ENCODE results near the gene RGS19.
A peak's percentile ranks its signal among the peaks of the same experiment; 100 is the strongest.

RGS19 gene

DNA sequence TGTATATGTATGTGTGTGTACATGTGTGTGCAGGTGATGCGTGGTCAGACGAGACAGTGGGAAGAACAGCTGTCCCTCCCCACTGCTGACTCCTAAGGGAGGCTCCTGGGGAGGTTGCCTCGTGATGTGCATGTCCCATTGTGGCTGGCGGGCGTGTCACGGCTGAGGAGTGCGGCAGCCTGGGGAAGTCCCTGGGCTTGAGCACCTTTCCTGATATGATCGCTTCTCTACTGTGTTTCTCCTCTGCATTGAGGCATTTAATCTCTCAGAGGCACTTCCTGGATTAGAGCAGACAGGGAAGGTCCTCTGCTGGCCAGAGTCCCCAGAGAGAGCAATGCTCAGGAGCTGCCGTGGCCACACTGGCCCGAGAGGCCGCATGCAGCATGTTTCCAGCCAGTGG, 16.6 kb upstream of the RGS19 start:
- Mint-ChIP-seq H3K4me1 (peaks cover 6% of the 10 kb centered on the region), H3K27ac (no peak overlapping the region), H3K27me3 (ENCODE audit: low read depth, poor library complexity) (peaks cover 32% of the 10 kb centered on the region), H3K4me3 (no peak overlapping the region), H3K36me3 (ENCODE audit: low read depth) (peaks cover 6% of the 10 kb centered on the region), H3K9me3 (peaks cover 6% of the 10 kb centered on the region)
- TF ChIP-seq, protein P1, sequence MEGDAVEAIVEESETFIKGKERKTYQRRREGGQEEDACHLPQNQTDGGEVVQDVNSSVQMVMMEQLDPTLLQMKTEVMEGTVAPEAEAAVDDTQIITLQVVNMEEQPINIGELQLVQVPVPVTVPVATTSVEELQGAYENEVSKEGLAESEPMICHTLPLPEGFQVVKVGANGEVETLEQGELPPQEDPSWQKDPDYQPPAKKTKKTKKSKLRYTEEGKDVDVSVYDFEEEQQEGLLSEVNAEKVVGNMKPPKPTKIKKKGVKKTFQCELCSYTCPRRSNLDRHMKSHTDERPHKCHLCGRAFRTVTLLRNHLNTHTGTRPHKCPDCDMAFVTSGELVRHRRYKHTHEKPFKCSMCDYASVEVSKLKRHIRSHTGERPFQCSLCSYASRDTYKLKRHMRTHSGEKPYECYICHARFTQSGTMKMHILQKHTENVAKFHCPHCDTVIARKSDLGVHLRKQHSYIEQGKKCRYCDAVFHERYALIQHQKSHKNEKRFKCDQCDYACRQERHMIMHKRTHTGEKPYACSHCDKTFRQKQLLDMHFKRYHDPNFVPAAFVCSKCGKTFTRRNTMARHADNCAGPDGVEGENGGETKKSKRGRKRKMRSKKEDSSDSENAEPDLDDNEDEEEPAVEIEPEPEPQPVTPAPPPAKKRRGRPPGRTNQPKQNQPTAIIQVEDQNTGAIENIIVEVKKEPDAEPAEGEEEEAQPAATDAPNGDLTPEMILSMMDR (IDR thresholded peaks at IDR 0.05) = no peak
- no peak for DNase-seq

DNA sequence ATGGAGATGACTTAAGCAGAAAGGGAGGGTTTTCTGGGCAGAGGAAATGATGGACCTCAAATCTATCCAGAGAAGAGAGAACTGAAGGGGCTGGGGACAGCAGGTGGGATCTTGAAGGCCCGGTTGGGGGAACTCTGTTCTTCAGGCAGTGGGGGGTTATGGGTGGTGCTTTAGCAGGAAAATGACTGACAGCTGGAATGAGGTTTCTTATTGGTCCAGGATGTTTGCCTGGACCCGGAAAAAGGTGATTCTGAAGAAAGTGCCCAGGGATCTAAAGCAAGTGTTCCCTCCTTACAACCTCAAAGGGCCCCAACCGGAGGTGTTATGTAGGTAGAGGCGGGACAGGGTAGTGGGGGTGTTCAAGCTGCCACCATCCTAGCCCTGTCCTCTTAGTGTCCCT, 16.1 kb upstream of the RGS19 start:
- Mint-ChIP-seq H3K4me1 (peaks cover 6% of the 10 kb centered on the region), H3K27me3 (ENCODE audit: low read depth, poor library complexity) (peaks cover 27% of the 10 kb centered on the region), H3K9me3 (peaks cover 6% of the 10 kb centered on the region), H3K36me3 (ENCODE audit: low read depth) (peaks cover 6% of the 10 kb centered on the region), H3K27ac (no peak overlapping the region), H3K4me3 (no peak overlapping the region)
- DNase-seq = no peak
- TF ChIP-seq, protein P1 (IDR thresholded peaks at IDR 0.05) = no peak

DNA sequence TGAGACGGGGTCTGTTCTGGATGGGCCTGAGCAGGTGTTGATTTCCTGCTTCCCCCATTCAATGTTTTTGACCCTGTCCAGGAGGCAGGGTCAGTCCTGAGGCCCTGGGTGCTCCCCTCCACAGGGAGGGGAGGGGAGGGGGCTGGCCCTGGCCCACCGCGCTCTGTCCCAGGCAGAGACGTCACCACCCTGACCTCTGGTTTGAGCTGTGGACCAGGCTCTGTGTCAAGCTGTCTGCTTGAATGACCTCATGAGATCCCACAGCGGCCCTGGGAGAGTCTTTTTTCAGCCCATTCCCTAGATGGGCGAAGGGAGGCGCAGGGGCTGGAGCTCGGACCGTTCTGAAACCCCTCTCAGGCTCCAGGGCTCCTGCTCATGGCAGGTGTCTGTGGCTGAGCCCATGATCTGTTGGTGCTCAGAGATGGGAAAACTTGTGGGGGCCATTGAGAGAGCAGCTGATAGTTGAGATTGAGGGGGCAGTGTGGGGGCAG, 13.7 kb upstream of the RGS19 start:
- H3K9me3 Mint-ChIP-seq = peaks cover 11% of the 10 kb centered on the region

DNA sequence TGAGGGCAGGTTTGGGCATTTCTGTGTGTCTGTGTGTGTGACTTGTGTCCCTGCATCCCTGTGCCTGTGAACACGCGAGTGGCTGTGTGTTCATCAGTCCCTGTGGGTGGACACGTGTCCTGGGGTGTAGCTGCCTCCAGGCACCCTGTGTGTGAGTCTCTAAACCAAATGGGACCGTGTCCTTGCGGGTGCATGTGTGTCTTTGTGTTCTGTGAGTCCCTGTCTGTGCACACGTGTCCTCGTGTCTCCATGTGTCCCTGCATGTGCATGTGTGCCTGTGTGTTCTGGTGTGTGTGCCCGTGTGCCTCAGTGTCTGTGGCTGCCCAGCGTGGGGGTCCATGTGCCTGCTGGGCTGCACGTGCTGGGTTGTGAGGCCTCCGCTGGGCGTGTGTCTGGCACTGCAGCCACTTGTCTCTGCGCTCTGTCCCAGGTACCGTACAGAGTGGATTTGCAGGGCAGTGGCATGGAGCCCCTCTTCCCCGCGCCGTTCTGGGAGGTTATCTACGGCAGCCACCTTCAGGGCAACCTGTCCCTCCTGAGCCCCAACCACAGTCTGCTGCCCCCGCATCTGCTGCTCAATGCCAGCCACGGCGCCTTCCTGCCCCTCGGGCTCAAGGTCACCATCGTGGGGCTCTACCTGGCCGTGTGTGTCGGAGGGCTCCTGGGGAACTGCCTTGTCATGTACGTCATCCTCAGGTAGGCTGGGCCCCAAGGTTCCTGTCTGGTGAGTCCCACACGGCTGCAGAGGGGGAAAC, 13.1 kb upstream of the RGS19 start:
- Mint-ChIP-seq H3K36me3 (ENCODE audit: low read depth) (peaks cover 6% of the 10 kb centered on the region), H3K27ac (no peak overlapping the region), H3K4me1 (peaks cover 6% of the 10 kb centered on the region), H3K27me3 (ENCODE audit: low read depth, poor library complexity) (peaks cover 52% of the 10 kb centered on the region), H3K4me3 (no peak overlapping the region), H3K9me3 (peaks cover 16% of the 10 kb centered on the region)
- no peak for DNase-seq
- TF ChIP-seq, protein P1 (IDR thresholded peaks at IDR 0.05) = no peak

More for the DNA sequence above, 13.7 kb upstream of the RGS19 start:
- no peak overlapping the region for H3K27ac Mint-ChIP-seq
- H3K36me3 Mint-ChIP-seq (ENCODE audit: low read depth) = peaks cover 6% of the 10 kb centered on the region
- peaks cover 6% of the 10 kb centered on the region for H3K4me1 Mint-ChIP-seq
- no peak overlapping the region for H3K4me3 Mint-ChIP-seq
- TF ChIP-seq, protein P1 (IDR thresholded peaks at IDR 0.05) = no peak
- DNase-seq = no peak
- peaks cover 46% of the 10 kb centered on the region for H3K27me3 Mint-ChIP-seq (ENCODE audit: low read depth, poor library complexity)

DNA sequence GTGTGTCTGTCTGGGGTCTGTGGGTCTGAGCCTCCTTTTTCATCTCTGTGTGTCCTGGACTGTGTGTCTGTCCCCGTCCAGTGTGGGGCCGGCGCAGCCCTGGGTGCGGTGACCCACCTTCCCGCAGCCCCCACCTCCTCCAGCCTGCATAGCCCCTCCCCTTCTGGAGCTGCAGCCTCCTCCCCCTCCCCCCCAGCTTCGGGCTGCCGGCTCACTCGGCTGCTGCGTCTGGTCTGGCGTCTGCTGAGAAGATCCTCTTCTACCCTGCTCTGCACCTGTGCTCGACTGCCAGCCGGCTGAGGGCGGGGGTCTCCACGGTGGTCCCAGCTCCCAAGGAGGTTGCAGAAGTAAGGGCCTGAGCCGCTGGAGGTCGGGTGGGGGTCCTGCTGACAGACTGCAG, 12.5 kb upstream of the RGS19 start:
- peak; percentile 51 for DNase-seq
- Mint-ChIP-seq H3K36me3 (ENCODE audit: low read depth) (peaks cover 3% of the 10 kb centered on the region), H3K9me3 (peaks cover 14% of the 10 kb centered on the region), H3K4me3 (no peak overlapping the region), H3K27ac (peak overlapping the region; percentile 75), H3K27me3 (ENCODE audit: low read depth, poor library complexity) (peaks cover 55% of the 10 kb centered on the region), H3K4me1 (peaks cover 6% of the 10 kb centered on the region)
- TF ChIP-seq, protein P1 (IDR thresholded peaks at IDR 0.05) = no peak

DNA sequence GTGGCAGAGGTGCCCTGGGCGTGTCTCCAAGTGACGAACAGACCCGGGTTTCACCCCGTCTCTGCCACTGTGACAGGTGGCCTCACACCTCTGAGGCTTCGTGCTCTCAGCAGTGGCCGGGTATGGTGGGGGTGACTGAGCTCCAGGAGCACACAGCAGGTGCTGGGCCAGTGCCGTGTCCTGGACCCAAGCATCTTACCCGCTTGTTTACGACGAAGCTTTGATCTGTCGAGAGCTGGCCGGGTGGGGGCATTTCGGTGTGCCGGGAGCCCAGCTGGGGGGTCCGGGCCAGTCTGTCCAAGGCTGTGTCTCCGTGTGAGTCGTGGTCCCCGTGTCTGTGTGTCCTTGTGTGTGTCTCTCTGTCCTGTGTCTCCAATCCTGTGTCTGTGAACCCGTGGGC, 12.0 kb upstream of the RGS19 start:
- Mint-ChIP-seq H3K27ac (peak overlapping the region; percentile 75), H3K4me1 (peaks cover 6% of the 10 kb centered on the region), H3K36me3 (ENCODE audit: low read depth) (no peaks in the 10 kb centered on the region), H3K4me3 (no peak overlapping the region), H3K27me3 (ENCODE audit: low read depth, poor library complexity) (peaks cover 59% of the 10 kb centered on the region), H3K9me3 (peaks cover 15% of the 10 kb centered on the region)
- TF ChIP-seq, protein P1 (IDR thresholded peaks at IDR 0.05) = no peak
- no peak for DNase-seq

Data from nephron progenitor cell (in vitro differentiated cells).